HL-60 (cell line): ENCODE results near the gene FBLN7.

ENCODE experiments used
- GABPA ChIP-seq: IDR thresholded peaks from 2 replicates; pipeline ENCODE4 v1.6.1; 2012; ENCODE audit warnings: low read depth
- POLR2AphosphoS5 ChIP-seq: IDR thresholded peaks from 2 replicates; pipeline ENCODE4 v1.6.1; 2012; ENCODE audit warnings: low read depth
- SPI1 ChIP-seq: IDR thresholded peaks from 2 replicates; pipeline ENCODE4 v1.6.1; 2012; ENCODE audit warnings: low read depth, mild to moderate bottlenecking, borderline replicate concordance
- TF ChIP-seq, protein P1 (sequence below): IDR thresholded peaks from one replicate; pipeline ENCODE4 v1.5.1; 2011; ENCODE audit warnings: low read length, control low read depth, inconsistent platforms; ENCODE audit not compliant: insufficient read depth
- TF ChIP-seq, protein P2 (sequence below): IDR thresholded peaks from 2 replicates; pipeline ENCODE4 v1.6.1; 2012; ENCODE audit warnings: low read depth; ENCODE audit not compliant: insufficient replicate concordance

DNA sequence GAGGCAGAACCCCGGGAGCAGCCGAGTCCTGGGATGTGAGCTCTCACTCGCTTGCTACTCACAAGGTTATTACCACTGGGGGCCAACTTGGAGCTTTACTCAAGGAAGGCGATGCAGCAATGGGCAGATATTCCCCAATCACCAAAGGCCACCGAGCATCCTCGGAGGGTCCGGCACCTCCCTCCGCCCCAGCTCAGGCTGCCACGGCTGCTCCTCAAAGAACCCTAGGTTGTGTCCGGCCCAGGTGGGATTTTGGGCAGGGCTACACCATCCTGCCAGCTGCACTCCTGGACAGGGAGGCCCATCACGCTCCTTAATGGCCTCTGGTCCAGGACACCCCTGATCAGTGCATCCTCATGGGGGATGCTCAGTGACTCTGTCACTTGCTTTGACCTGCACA, 24.8 kb downstream of the FBLN7 start:
- TF ChIP-seq, protein P1, sequence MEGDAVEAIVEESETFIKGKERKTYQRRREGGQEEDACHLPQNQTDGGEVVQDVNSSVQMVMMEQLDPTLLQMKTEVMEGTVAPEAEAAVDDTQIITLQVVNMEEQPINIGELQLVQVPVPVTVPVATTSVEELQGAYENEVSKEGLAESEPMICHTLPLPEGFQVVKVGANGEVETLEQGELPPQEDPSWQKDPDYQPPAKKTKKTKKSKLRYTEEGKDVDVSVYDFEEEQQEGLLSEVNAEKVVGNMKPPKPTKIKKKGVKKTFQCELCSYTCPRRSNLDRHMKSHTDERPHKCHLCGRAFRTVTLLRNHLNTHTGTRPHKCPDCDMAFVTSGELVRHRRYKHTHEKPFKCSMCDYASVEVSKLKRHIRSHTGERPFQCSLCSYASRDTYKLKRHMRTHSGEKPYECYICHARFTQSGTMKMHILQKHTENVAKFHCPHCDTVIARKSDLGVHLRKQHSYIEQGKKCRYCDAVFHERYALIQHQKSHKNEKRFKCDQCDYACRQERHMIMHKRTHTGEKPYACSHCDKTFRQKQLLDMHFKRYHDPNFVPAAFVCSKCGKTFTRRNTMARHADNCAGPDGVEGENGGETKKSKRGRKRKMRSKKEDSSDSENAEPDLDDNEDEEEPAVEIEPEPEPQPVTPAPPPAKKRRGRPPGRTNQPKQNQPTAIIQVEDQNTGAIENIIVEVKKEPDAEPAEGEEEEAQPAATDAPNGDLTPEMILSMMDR: no peak
- TF ChIP-seq, protein P2, sequence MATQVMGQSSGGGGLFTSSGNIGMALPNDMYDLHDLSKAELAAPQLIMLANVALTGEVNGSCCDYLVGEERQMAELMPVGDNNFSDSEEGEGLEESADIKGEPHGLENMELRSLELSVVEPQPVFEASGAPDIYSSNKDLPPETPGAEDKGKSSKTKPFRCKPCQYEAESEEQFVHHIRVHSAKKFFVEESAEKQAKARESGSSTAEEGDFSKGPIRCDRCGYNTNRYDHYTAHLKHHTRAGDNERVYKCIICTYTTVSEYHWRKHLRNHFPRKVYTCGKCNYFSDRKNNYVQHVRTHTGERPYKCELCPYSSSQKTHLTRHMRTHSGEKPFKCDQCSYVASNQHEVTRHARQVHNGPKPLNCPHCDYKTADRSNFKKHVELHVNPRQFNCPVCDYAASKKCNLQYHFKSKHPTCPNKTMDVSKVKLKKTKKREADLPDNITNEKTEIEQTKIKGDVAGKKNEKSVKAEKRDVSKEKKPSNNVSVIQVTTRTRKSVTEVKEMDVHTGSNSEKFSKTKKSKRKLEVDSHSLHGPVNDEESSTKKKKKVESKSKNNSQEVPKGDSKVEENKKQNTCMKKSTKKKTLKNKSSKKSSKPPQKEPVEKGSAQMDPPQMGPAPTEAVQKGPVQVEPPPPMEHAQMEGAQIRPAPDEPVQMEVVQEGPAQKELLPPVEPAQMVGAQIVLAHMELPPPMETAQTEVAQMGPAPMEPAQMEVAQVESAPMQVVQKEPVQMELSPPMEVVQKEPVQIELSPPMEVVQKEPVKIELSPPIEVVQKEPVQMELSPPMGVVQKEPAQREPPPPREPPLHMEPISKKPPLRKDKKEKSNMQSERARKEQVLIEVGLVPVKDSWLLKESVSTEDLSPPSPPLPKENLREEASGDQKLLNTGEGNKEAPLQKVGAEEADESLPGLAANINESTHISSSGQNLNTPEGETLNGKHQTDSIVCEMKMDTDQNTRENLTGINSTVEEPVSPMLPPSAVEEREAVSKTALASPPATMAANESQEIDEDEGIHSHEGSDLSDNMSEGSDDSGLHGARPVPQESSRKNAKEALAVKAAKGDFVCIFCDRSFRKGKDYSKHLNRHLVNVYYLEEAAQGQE: no peak
- TF ChIP-seq POLR2AphosphoS5 (no peak), SPI1 (no peak), GABPA (no peak)
